PC-3 (cell line): ENCODE data around the gene EIF4B. TPM values are rescaled to one million over a fixed set of nuclear protein-coding genes. Genes with fewer than 3 reads are reported as not detected.

Experiments used
- ATAC-seq: fragments of 200-7000 bp; cut with Tn5 transposase; 2 replicates; pipeline ENCODE4 v1.9.1; 2020; ENCODE audit warnings: mild to moderate bottlenecking, moderate library complexity
- BruUV-seq: library from RNA; stranded (reverse); fragments of 400-500 nt; replicated peaks from 2 replicates; lab custom pipeline; 2021; lab: Mats Ljungman, UMichigan
- CTCF ChIA-PET: fragments of 300-600 bp; sonication (Branson Sonifier 250); formaldehyde crosslinking; loops from one replicate; lab custom pipeline; 2022; ENCODE audit warnings: antibody characterized with exemption; lab: Charles Lee
- POLR2A ChIA-PET: fragments of 300-600 bp; sonication (Branson Sonifier 250); formaldehyde crosslinking; loops from one replicate; lab custom pipeline; 2022; ENCODE audit warnings: antibody characterized with exemption; ENCODE audit not compliant: unreplicated experiment; lab: Charles Lee
- DNase-seq: peaks from one replicate; pipeline ENCODE4 v3.0.0-alpha.2; 2015
- H2AFZ ChIP-seq: fragments of 300-600 bp; sonication (generic); 2 replicates; pipeline ENCODE4 v1.6.0; 2016; ENCODE audit warnings: antibody characterized with exemption, low read length
- H3F3A ChIP-seq: fragments of 300-600 bp; sonication (generic); one replicate; pipeline ENCODE4 v1.6.0; 2017; ENCODE audit warnings: antibody characterized with exemption, low read length, control low read depth, mild to moderate bottlenecking; ENCODE audit not compliant: unreplicated experiment
- H3K27ac ChIP-seq: fragments of 300-600 bp; sonication (generic); 2 replicates; pipeline ENCODE4 v1.5.1; 2016; ENCODE audit warnings: mild to moderate bottlenecking, low read length
- H3K27me3 ChIP-seq: fragments of 300-600 bp; sonication (generic); 2 replicates; pipeline ENCODE4 v1.6.1; 2016; ENCODE audit warnings: low read length, mixed read lengths
- H3K36me3 ChIP-seq: fragments of 300-600 bp; sonication (generic); 2 replicates; pipeline ENCODE4 v1.6.1; 2016; ENCODE audit warnings: low read depth, mixed run types, low read length, mixed read lengths
- H3K4me1 ChIP-seq: fragments of 300-600 bp; sonication (generic); 2 replicates; pipeline ENCODE4 v1.5.1; 2016; ENCODE audit warnings: low read length; ENCODE audit not compliant: insufficient read depth
- H3K4me2 ChIP-seq: fragments of 300-600 bp; sonication (generic); 2 replicates; pipeline ENCODE4 v1.6.0; 2016; ENCODE audit warnings: low read length
- H3K4me3 ChIP-seq: fragments of 300-600 bp; sonication (generic); 2 replicates; pipeline ENCODE4 v1.5.1; 2016; ENCODE audit warnings: mild to moderate bottlenecking, low read length, mixed read lengths
- H3K79me2 ChIP-seq: fragments of 300-600 bp; sonication (generic); 2 replicates; pipeline ENCODE4 v1.6.1; 2017; ENCODE audit warnings: low read length, mixed read lengths
- H3K9ac ChIP-seq: fragments of 300-600 bp; sonication (generic); 2 replicates; pipeline ENCODE4 v1.6.0; 2016; ENCODE audit warnings: mild to moderate bottlenecking, low read length
- H3K9me2 ChIP-seq: fragments of 300-600 bp; sonication (generic); replicated peaks from 2 replicates; pipeline ENCODE4 v1.6.1; 2016; ENCODE audit warnings: mixed run types, low read length, mixed read lengths
- H3K9me3 ChIP-seq: fragments of 300-600 bp; sonication (generic); 2 replicates; pipeline ENCODE4 v1.6.1; 2016; ENCODE audit warnings: low read length, mixed read lengths
- H4K20me1 ChIP-seq: fragments of 300-600 bp; sonication (generic); 2 replicates; pipeline ENCODE4 v1.6.1; 2016; ENCODE audit warnings: low read length, mixed read lengths
- EZH2 ChIP-seq: fragments of 300-600 bp; sonication (generic); IDR thresholded peaks from one replicate; pipeline ENCODE4 v1.6.1; 2017; ENCODE audit warnings: antibody characterized with exemption, mild to moderate bottlenecking, low read length; ENCODE audit not compliant: unreplicated experiment
- EZH2phosphoT487 ChIP-seq: fragments of 300-600 bp; sonication (generic); IDR thresholded peaks from 2 replicates; pipeline ENCODE4 v1.6.1; 2018; ENCODE audit warnings: mild to moderate bottlenecking, antibody characterized with exemption, low read length, borderline replicate concordance
- intact Hi-C: fragments of 100-400 bp; cut with micrococcal nuclease; formaldehyde crosslinking; loops from 2 replicates; pipeline ENCODE4 v1.9.0; 2023
- total RNA-seq: library from RNA; depleted of rRNA; stranded (reverse); fragments of >200 nt; gene quantifications from 2 replicates; pipeline ENCODE4 v1.2.3, GENCODE V29; 2014
- TF ChIP-seq, protein P1 (sequence below): fragments of 300-600 bp; sonication (generic); conservative IDR thresholded peaks from 2 replicates; pipeline ENCODE4 v1.5.1; 2017; ENCODE audit warnings: antibody characterized with exemption, low read depth, mild to moderate bottlenecking, low read length

The EIF4B gene
- total RNA-seq, 1 experiment from 2014 or later = 424 TPM

DNA sequence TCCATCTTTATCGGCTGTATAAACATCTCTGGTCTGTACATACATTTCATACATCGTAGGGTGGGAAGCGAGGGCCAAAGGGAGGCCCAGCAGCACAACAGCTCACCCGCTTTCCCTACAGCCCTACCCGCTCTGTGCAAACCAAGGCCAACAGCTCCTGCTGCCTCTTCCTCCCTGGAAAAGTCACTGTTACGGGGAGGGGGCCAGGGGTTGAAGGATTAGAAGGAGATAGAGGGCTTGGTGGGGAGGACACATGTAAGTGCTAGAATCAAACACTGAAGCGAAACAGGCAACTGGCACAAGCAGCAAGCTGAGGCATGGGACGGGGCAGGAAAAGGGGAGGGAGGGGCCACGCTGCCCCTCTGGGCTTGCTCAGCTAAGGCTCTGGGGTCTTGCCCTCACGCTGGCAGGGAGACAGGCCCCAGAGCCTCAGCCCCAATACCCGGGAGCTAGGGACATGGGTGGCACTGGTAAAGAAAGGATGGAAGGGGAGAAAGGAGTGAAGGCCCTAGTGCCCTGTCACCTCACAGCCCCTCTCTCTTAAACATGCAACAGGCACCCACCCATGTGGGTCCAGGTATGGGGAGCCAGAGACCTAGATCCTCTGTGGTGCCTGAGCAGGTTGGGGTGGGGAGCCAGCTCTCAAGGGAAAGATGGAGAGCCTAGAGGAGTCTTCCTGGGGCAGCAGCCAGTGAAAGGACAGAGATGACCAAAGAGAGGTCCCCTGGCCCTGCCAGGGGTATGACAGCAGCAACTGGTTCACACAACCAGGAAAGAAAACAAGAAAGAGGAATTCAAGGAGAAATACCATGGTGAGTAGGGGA is 58.6 kb downstream of the EIF4B start:
- Histone ChIP-seq H3F3A (no peaks in the 10 kb centered on the region), H3K4me2 (no peak overlapping the region), H4K20me1 (no peaks in the 10 kb centered on the region), H2AFZ (no peak overlapping the region), H3K4me1 (peaks cover 32% of the 10 kb centered on the region), H3K9me3 (no peaks in the 10 kb centered on the region), H3K27me3 (no peaks in the 10 kb centered on the region), H3K9ac (no peak overlapping the region), H3K27ac (no peak overlapping the region), H3K4me3 (no peak overlapping the region), H3K79me2 (no peaks in the 10 kb centered on the region), H3K36me3 (peaks cover 4% of the 10 kb centered on the region; the same call in 1 of the 2 replicates), H3K9me2 (no peaks in the 10 kb centered on the region)
- no TSS peak for BruUV-seq
- intact Hi-C loops = loop anchor here (10.0 kb wide), 1 partner anchor 110 kb away; no protein-coding TSS in a partner anchor
- CTCF ChIA-PET = interaction anchor here (0.8 to 2.1 kb wide), 6 partner anchors 11 to 94 kb away, joined by 3 to 37 read pairs (median 8); partner anchors contain the start of genes SOAT2 and SPRYD3
- TF ChIP-seq EZH2 = no peak
- no peak for TF ChIP-seq EZH2phosphoT487
- TF ChIP-seq, protein P1, sequence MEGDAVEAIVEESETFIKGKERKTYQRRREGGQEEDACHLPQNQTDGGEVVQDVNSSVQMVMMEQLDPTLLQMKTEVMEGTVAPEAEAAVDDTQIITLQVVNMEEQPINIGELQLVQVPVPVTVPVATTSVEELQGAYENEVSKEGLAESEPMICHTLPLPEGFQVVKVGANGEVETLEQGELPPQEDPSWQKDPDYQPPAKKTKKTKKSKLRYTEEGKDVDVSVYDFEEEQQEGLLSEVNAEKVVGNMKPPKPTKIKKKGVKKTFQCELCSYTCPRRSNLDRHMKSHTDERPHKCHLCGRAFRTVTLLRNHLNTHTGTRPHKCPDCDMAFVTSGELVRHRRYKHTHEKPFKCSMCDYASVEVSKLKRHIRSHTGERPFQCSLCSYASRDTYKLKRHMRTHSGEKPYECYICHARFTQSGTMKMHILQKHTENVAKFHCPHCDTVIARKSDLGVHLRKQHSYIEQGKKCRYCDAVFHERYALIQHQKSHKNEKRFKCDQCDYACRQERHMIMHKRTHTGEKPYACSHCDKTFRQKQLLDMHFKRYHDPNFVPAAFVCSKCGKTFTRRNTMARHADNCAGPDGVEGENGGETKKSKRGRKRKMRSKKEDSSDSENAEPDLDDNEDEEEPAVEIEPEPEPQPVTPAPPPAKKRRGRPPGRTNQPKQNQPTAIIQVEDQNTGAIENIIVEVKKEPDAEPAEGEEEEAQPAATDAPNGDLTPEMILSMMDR = no peak
- POLR2A ChIA-PET = interaction anchor here (1.8 kb wide), 1 partner anchor 14 kb away, joined by 5 read pairs; the partner anchor contains the start of gene SPRYD3
- ATAC-seq (no peak), DNase-seq (no peak)

DNA sequence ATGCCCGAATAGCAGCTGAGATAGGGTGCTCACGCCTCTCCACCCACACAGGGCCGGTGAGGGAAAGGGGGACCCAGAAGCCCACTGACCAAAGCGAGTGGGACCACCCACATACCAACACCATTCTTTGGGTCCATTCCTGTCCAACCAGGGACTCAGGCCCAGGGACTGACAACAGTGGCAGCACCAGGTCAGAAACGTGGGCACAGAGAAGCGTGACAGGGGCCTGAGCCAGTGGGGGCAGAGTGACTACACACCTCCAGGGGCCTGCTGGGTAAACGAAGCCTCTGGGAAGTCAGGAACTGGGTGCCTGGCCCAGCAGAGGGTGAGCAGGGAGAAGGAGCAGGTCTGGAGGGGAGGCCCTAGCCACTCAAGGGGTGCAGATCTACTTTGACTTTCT is 59.2 kb downstream of the EIF4B start:
- H3K79me2 ChIP-seq = no peaks in the 10 kb centered on the region
- TF ChIP-seq, protein P1 = no peak
- TF ChIP-seq EZH2 = no peak
- H3K4me2 ChIP-seq = peak overlapping the region; percentile 7; the same call in 1 of the 2 replicates
- H3K27ac ChIP-seq = no peak overlapping the region
- H2AFZ ChIP-seq = no peak overlapping the region
- no peak overlapping the region for H3K9ac ChIP-seq
- CTCF ChIA-PET = interaction anchor here (0.7 to 2.1 kb wide), 8 partner anchors 11 to 101 kb away, joined by 3 to 37 read pairs (median 6); partner anchors contain the start of genes SOAT2, SPRYD3 and TNS2
- no peak overlapping the region for H3K4me3 ChIP-seq
- H3K27me3 ChIP-seq = no peaks in the 10 kb centered on the region
- H3K9me2 ChIP-seq = no peaks in the 10 kb centered on the region
- TSS peak; percentile 25 for BruUV-seq
- no peaks in the 10 kb centered on the region for H3F3A ChIP-seq
- DNase-seq (no peak), ATAC-seq (no peak)
- intact Hi-C loops = loop anchor here (10.0 kb wide), 1 partner anchor 109 kb away; no protein-coding TSS in a partner anchor
- no peaks in the 10 kb centered on the region for H3K9me3 ChIP-seq
- no peaks in the 10 kb centered on the region for H4K20me1 ChIP-seq
- H3K36me3 ChIP-seq = peaks cover 4% of the 10 kb centered on the region; the same call in 1 of the 2 replicates
- POLR2A ChIA-PET = interaction anchor here (0.5 to 1.3 kb wide), 2 partner anchors 34 to 41 kb away, joined by 3 to 4 read pairs; no protein-coding TSS in a partner anchor
- peaks cover 32% of the 10 kb centered on the region for H3K4me1 ChIP-seq
